Activated CD4-positive, CD25-positive, alpha-beta regulatory T cell treated with anti-CD3 and anti-CD28 coated beads, Interleukin-2, amount 50 U/mL, for 24 hours (primary cell): ENCODE results near the gene ZBTB16.

Source experiments
- ATAC-seq, 2 donors: fragments of 150-1000 bp; cut with Tn5 transposase; one replicate each; pipeline ENCODE4 v1.10.0; 2021; ENCODE audit warnings: mild to moderate bottlenecking in 1 of 2, moderate library complexity in 1 of 2

ZBTB16 gene

GRCh38 chr11:114219559-114220349 lies 160.2 kb downstream of the ZBTB16 start:
- no peak for ATAC-seq

DNA sequence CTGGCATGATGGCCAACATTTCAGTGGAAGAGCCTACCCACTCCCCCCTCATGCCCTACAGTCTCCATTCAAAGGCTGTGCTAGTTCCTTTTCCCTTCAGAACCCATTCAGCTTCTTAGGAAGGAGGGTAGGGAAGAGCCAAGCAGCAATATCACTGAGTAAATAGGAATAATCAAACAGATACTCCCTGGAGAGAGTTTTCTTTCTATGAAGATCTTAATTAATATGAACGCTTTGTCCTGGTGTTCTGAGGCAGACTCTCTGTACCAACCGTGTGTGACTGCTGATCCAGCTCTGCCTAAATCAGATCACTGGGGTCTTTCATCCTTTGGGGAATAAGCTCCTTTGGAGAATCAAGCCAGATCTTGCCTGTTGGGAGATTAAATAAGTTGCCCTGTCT lies 161.5 kb downstream of the ZBTB16 start:
- ATAC-seq: no peak

GRCh38 chr11:114225661-114226060 lies 166.2 kb downstream of the ZBTB16 start:
- ATAC-seq: no peak

DNA sequence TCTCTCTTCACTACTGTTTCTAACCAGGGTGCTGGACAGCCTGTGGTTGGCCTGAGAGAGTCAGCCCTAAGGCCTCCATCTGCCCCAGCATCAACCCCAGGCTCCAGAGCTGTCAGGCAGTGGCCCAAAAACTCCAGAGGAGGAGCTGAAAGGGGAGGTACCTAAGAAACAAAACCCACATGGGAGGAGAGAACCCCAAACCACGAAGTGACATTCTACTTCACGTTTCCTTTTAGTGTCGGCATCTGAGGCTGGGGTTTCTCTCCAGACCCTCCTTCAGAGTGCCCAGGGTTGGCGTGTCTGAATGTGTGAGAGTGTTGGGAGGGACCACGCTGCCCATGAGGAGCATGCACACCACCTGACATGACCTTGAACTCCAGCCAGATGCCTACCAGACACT lies 166.8 kb downstream of the ZBTB16 start:
- ATAC-seq: no peak

- ATAC-seq: no peak
Observed at GRCh38 chr11:114228435-114229411, 169.2 kb downstream of the ZBTB16 start.

GRCh38 chr11:114230031-114230704 lies 170.7 kb downstream of the ZBTB16 start:
- no peak for ATAC-seq

- ATAC-seq: no peak
Observed at GRCh38 chr11:114232400-114233059, 173.0 kb downstream of the ZBTB16 start.

- no peak for ATAC-seq
Observed at GRCh38 chr11:114233755-114234154, 174.2 kb downstream of the ZBTB16 start.

GRCh38 chr11:114236829-114237228 lies 177.3 kb downstream of the ZBTB16 start:
- ATAC-seq: no peak

DNA sequence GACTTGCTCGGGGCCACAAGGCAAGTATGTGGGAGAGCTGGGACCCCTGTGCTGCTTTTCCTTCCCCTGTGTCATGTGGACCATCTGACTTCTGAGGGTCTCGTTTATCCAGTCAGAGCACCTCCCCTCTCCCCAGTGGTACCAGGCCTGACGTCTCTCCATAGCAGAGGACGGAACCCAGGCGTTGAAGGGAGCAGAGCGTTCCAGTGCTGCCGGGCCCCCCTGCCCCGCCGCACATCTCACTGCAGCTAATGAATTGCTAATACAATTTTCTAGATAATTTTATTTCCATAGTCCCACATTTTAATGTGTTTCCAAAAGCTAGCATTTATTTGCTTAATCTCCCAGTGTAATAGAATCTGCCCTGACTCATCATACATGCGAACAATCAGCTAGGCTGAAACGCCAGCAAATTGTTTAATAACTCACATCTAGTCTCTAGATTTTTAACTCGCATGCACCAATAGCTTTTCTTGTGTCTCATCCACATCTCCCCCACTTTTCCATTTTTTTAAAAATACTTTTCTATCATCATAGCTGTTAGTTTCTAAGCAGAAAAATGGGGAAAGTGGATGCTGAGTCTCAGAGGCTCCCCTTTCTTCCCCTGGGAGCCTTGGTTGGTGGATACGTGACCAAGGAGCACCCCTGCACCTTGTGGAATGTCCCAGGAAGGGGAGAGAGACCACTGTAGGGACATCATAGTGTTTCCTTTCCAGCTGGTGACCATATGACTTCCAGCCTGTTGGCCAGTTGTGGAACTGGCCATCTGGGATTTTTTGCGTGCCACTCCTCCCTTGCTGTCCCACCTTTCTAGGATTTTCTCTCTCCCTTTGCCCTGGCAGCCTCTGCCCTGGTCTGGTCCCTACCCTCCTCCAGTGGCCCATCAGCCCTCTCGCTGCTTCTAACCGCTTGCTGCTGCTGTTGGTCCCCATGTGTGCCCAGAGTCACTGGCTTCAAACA lies 178.1 kb downstream of the ZBTB16 start:
- no peak for ATAC-seq

- ATAC-seq: no peak
Observed at GRCh38 chr11:114239753-114240161, 180.2 kb downstream of the ZBTB16 start.

DNA sequence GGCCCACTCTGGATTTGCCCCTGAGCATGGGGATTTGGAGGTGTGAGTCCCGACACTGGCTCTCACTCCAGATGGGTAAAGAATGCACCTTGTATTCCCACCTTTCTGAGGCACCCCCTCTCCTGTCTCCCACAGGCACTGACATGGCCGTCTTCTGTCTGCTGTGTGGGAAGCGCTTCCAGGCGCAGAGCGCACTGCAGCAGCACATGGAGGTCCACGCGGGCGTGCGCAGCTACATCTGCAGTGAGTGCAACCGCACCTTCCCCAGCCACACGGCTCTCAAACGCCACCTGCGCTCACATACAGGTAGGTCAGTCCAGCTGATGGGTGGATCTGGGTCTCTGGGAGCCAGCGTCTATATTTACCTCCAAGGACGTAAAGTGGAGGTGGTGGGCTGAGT lies 182.5 kb downstream of the ZBTB16 start:
- no peak for ATAC-seq

DNA sequence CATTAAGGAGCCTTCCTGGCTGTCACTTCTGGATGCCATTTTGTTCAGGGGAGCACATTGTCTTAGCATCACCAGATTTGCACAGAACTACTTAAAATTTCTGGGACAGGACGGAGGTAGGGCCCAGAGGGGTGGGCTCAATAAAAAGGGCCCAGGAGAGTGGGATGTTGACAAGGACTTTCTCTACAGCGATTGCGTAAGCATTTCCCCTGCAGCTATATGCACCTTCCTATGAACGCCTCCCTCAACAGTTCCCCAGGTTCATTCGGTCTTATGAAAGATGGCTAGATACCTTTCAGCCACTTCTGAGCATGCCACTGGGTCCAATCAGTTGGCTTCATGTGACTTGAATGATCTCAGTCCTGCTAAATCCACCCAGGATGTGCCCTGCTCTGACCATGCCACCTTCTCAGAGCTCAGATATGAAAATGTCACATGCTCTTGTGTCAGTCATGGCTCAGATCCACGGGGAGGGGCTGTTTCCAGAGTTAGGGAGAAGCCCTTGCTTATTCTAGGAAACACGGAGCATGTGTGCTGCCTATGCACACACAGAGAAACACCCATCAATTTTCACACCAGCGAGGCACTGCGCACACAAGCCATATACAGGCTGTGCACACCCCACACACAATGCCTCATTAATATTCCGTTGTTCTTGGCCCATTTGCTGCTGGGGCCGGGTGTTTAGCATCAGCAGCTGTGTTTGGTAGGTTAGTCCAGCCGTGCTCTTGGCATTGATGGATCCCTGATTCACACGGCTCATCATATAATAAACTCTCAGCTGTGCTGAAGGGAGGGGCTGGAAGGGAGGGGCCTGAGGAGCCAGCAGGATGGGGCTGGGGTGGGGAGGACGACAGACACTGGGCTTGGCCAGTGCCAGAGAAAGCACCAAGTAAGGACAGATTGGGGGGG lies 184.2 kb downstream of the ZBTB16 start:
- ATAC-seq: no peak

DNA sequence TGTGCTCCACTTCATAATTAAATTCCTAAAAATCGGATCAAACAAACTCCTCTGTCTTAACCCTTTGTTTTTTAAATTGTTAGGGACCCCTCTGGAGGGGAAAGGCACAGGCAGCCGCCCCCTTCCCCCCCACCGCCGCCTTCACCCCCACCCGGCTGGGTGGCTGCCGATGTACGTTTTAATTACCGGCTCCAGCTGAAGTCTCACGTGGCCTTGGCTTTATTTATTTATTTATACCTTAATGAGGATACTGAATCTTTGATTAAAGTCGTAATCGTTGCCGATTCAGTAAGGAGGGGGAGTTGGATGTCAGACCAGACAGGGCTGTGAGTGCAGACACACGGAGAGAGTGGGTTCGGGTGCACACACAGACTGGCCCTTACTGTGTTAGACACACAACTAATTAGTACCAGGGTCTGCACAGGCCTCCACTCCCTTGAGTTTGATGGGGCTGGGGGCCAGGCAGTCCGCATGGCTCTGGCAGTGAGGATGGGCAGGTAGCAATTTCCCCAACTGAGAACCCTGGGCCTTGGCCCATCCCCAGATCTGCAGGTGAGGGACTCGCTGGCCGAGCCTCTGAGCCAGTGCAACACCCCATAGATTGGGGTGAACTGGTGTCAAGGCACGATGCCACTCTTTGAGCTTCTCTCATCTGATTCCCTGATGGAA lies 185.3 kb downstream of the ZBTB16 start:
- ATAC-seq: no peak

- no peak for ATAC-seq
Observed at GRCh38 chr11:114246321-114247069, 187.0 kb downstream of the ZBTB16 start.

GRCh38 chr11:114247070-114247789 lies 187.7 kb downstream of the ZBTB16 start:
- ATAC-seq: no peak

- no peak for ATAC-seq
Observed at GRCh38 chr11:114250180-114250579, 190.7 kb downstream of the ZBTB16 start.
